Pancreas (tissue), 10 donors: ENCODE results near the gene CCDC127. TPM values are rescaled to one million over a fixed set of nuclear protein-coding genes. Genes with fewer than 3 reads are reported as not detected.

Experiments used
- ATAC-seq, 4 donors: fragments of 200-7000 bp; cut with Tn5 transposase; one replicate each; pipeline versions ENCODE4 v1.8.0 to v1.9.1; 2020; ENCODE audit warnings: mild to moderate bottlenecking in 4 of 4, moderate library complexity in 4 of 4
- DNase-seq, 6 donors: peaks; one replicate each; pipeline ENCODE4 v3.0.0-alpha.2; 2020
- FAIRE-seq: peaks from 2 replicates; lab custom pipeline; 2012; peaks lifted over from hg19 to GRCh38; lab: Jason Lieb, UNC
- H3K27ac ChIP-seq, 4 donors: fragments of 200-600 bp; sonication (generic); 1 replicate in 3 of 4; 2 replicates in 1 of 4; pipeline versions ENCODE4 v1.5.0 to v1.8.0; 2020
- H3K27me3 ChIP-seq, 4 donors: fragments of 200-600 bp; one replicate each; pipeline ENCODE4 v1.8.0; 2021
- H3K36me3 ChIP-seq, 3 donors: fragments of 200-600 bp; sonication (generic) in 1 of 3; one replicate each; pipeline versions ENCODE4 v1.5.0 to v1.8.0; 2020 to 2021
- H3K4me1 ChIP-seq, 3 donors: fragments of 200-600 bp; one replicate each; pipeline ENCODE4 v1.8.0; 2021
- H3K4me3 ChIP-seq, 4 donors: fragments of 200-600 bp; sonication (generic) in 2 of 4; one replicate each; pipeline versions ENCODE4 v1.5.0 to v1.8.0; 2020 to 2021
- H3K9me3 ChIP-seq, 4 donors: fragments of 200-600 bp; one replicate each; pipeline ENCODE4 v1.8.0; 2021
- WGBS, 2 donors: extraction: QIAGEN DNeasy Blood & Tissue Kit; methylation state at CpG; one replicate each; pipeline ENCODE4 v1.1.7; 2013; 5-methylcytosine and 5-hydroxymethylcytosine counted together
- intact Hi-C, 3 donors: fragments of 100-400 bp; cut with DNase I; formaldehyde crosslinking; loops; one replicate each; pipeline versions ENCODE4 v1.11.1 to v1.14.2; 2022
- polyA plus RNA-seq, 2 donors: library from polyadenylated mRNA; stranded (reverse); fragments of 200-250 nt; gene quantifications; one replicate each; pipeline ENCODE4 v1.2.3, GENCODE V29; 2013
- total RNA-seq, 6 donors: library from RNA; stranded (reverse); fragmentation: NEBNext Ultra II Directional in 4 of 6; extraction: Animal tissue kit (Norgen Biotek cat#: 25700) in 4 of 6; gene quantifications; one replicate each; pipeline versions ENCODE4 v1.2.1 to v1.2.4, GENCODE V29; 2021 to 2023
- TF ChIP-seq, protein P1 (sequence below), 4 donors: fragments of 200-600 bp; sonication (generic) in 3 of 4; IDR thresholded peaks; one replicate each; pipeline versions ENCODE4 v1.5.0 to v1.8.0; 2021; ENCODE audit warnings: antibody characterized with exemption in 4 of 4
- donor health status: healthy with polysubstance abuse.
- donor health status: DM: no; HTN: no; CAD: no; lungs with moderate emphysema.
- donor health status: DM: no; HTN: no; CAD: no.
- donor health status: control.
- donor health status: control.
- donor health status: Bipolar disorder and iron deficiency.
- donor health status: DM: yes; HTN: yes; CAD: no.
- donor health status: DM: no; HTN: no; CAD: no.
- donor health status: DM: no; HTN: no; CAD: no.
- donor health status: DM: yes; HTN: yes; CAD: no.

The CCDC127 gene
- total and polyA plus RNA-seq, 8 donors, result 1.2 to 3.9 (median 1.9) TPM

DNA sequence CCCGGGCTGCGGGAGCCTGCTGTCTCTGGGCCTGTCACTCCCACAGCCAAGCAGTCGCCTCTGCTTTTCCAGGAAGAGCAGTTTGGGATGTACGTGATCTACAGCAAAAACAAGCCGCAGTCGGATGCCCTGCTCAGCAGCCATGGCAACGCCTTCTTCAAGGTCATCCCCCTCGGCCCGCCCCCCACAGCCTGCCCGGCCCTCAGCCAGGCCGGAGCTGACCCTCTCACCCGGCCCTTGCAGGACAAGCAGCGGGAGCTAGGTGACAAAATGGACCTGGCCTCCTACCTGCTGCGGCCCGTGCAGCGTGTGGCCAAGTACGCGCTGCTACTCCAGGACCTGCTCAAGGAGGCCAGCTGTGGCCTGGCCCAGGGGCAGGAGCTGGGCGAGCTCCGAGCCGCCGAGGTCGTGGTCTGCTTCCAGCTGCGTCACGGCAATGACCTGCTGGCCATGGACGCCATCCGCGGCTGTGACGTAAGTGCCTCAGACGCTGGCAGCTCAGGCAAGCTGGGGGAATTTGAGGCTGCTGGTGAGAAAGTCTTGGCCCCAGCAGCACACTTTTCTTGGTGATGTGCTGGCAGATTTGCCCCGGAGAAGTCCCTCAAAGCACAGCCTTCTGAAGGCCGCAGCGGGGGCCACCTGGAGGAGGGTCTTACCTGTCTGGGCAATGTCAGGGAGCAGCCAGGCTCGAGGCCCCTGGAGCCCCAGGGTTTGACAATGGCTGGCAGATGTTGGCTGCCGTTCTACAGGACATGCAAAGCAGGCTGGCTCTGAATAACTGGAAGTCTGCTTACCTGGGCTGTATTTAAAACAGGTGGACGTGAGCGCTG lies 46.8 kb downstream of the CCDC127 start:
- intact Hi-C loops, result no loop called here
- peak in 2 of 6 donors; percentile 49 to 60 for DNase-seq
- ATAC-seq, result no peak
- no peak for FAIRE-seq
- H3K9me3 ChIP-seq, result no peaks in the 10 kb centered on the region
- no peaks in the 10 kb centered on the region for H3K36me3 ChIP-seq
- H3K4me3 ChIP-seq, result no peak overlapping the region
- 70 to 73% methylated on average over 37 of the region's 37 CpGs for WGBS, 2 donors
- no peaks in the 10 kb centered on the region for H3K27me3 ChIP-seq
- H3K27ac ChIP-seq, result no peak overlapping the region
- no peaks in the 10 kb centered on the region for H3K4me1 ChIP-seq
- TF ChIP-seq, protein P1, sequence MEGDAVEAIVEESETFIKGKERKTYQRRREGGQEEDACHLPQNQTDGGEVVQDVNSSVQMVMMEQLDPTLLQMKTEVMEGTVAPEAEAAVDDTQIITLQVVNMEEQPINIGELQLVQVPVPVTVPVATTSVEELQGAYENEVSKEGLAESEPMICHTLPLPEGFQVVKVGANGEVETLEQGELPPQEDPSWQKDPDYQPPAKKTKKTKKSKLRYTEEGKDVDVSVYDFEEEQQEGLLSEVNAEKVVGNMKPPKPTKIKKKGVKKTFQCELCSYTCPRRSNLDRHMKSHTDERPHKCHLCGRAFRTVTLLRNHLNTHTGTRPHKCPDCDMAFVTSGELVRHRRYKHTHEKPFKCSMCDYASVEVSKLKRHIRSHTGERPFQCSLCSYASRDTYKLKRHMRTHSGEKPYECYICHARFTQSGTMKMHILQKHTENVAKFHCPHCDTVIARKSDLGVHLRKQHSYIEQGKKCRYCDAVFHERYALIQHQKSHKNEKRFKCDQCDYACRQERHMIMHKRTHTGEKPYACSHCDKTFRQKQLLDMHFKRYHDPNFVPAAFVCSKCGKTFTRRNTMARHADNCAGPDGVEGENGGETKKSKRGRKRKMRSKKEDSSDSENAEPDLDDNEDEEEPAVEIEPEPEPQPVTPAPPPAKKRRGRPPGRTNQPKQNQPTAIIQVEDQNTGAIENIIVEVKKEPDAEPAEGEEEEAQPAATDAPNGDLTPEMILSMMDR (IDR thresholded peaks at IDR 0.05), result no peak

DNA sequence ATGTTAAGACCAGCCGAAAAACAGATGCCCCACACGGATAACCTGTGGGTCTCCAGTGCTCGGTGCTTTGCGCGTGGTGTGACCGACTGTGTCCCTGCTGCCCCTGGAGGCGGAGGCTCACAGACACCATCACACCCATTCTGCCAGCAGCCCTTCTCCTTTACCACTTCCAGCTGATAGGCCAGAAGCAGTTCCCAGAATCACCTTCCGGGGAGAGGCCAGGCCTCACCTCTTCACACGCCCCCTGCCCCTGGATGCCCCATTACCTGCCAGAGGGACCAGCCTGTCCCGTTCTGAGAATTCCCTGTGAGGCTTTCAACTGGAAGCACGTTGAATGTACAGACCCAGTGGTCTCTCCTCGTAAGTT lies 48.2 kb downstream of the CCDC127 start:
- Histone ChIP-seq H3K27me3 (no peaks in the 10 kb centered on the region), H3K4me1 (no peaks in the 10 kb centered on the region), H3K27ac (no peak overlapping the region), H3K9me3 (no peaks in the 10 kb centered on the region), H3K36me3 (no peaks in the 10 kb centered on the region), H3K4me3 (no peak overlapping the region)
- DNase-seq (peak in 1 of 6 donors; percentile 28), ATAC-seq (no peak), FAIRE-seq (no peak)
- WGBS, 2 donors, result 76 to 77% methylated on average over 12 of the region's 12 CpGs
- TF ChIP-seq, protein P1 (IDR thresholded peaks at IDR 0.05), result no peak
- intact Hi-C loops, result no loop called here

DNA sequence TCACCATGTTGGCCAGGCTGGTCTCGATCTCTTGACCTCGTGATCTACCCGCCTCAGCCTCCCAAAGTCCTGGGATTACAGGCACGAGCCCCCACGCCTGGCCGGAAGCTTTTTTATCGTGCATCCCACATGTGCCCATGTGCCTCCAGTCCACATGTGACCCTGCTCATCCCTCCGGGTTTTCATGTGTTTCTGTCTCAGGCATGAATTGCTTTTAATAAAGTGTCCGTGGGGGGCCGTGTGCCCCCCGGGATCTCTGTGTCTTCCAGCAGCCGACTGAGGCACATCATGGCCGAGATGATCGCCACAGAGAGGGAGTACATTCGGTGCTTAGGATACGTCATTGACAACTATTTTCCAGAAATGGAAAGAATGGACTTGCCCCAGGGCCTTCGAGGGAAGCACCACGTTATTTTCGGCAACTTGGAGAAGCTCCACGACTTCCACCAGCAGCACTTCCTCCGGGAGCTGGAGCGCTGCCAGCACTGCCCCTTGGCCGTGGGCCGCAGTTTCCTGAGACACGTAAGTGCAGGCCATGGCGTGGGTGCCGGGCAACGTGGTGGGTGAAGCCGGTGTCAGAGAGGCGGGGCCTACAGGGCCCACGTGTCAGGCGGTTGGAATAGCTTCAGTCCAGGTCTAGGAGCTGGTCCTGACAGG lies 48.8 kb downstream of the CCDC127 start:
- intact Hi-C loops, result no loop called here
- Histone ChIP-seq H3K27me3 (no peaks in the 10 kb centered on the region), H3K9me3 (no peaks in the 10 kb centered on the region), H3K36me3 (no peaks in the 10 kb centered on the region), H3K4me3 (no peak overlapping the region), H3K4me1 (no peaks in the 10 kb centered on the region), H3K27ac (no peak overlapping the region)
- FAIRE-seq, result no peak
- ATAC-seq, result peak in 1 of 4 donors; percentile 22
- peak in 3 of 6 donors; percentile 48 to 75 (median 64) for DNase-seq
- WGBS, 2 donors, result 67 to 83% methylated on average over 32 of the region's 32 CpGs
- TF ChIP-seq, protein P1 (IDR thresholded peaks at IDR 0.05), result no peak

DNA sequence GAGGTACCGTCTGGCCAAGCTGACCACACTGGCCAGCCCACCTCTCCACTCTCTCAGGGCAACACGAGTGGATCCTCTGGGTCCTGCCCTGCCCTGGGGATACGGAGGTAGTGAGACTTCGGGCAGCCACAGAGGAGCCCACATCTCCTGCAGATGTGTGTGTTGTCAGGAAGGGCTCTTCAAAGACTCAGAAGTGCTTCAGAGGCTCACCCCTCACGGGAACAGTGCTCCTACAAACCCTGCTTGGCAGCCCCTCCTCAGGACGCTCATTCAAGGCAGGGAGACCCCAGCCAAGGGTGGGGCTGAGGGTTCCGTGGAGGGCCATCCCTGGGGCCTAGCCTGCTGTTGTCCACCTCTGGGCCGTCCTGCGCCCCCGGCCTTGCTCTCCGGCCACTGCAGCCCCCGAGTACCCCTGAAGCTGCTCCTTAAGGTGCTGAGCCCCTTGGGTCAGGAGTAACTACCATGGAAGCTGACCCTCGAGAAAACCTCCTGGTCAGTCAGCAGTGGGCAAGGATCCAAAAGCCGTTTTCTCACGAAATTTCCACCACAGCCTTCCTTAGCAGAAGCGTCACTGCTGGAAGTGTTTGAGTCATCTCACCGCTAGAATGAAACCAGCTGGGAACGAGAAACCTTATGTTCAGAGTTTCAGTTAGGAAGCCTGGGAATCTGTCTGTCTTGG lies 49.8 kb downstream of the CCDC127 start:
- Histone ChIP-seq H3K4me1 (no peaks in the 10 kb centered on the region), H3K4me3 (no peak overlapping the region), H3K9me3 (no peaks in the 10 kb centered on the region), H3K27ac (no peak overlapping the region), H3K27me3 (no peaks in the 10 kb centered on the region), H3K36me3 (no peaks in the 10 kb centered on the region)
- DNase-seq, result peak in 2 of 6 donors; percentile 35 to 56
- ATAC-seq, result no peak
- TF ChIP-seq, protein P1 (IDR thresholded peaks at IDR 0.05), result no peak
- no peak for FAIRE-seq
- intact Hi-C loops, result no loop called here
- whole genome bisulfite sequencing, 2 donors, result 62 to 73% methylated on average over 18 of the region's 18 CpGs
